OCI-LY7 (cell line): ENCODE data around the gene C2CD3. TPM values are rescaled to one million over a fixed set of nuclear protein-coding genes. Genes with fewer than 3 reads are reported as not detected.
"Not testable (repeated sequence)": the region's sequence is repeated elsewhere in the genome, so short reads cannot be mapped to it uniquely, and the experiment has no call there.

Experiments used
- BruUV-seq: library from RNA; stranded (reverse); fragments of 400-500 nt; replicated peaks from 2 replicates; lab custom pipeline; 2021; lab: Mats Ljungman, UMichigan
- CTCF ChIA-PET: fragments of 300-600 bp; sonication (Branson Sonifier 250); formaldehyde crosslinking; loops from one replicate; lab custom pipeline; 2022; ENCODE audit warnings: antibody characterized with exemption; ENCODE audit not compliant: unreplicated experiment; lab: Charles Lee
- POLR2A ChIA-PET: fragments of 300-600 bp; sonication (Branson Sonifier 250); formaldehyde crosslinking; loops from one replicate; lab custom pipeline; 2022; ENCODE audit warnings: antibody characterized with exemption; lab: Charles Lee
- DNase-seq: peaks from one replicate; pipeline ENCODE4 v3.0.0-alpha.2; 2015; ENCODE audit warnings: low spot score
- H2AFZ ChIP-seq: fragments of 200-600 bp; sonication (generic), shearing (Covaris generic); 2 replicates; pipeline ENCODE4 v1.6.1; 2014; ENCODE audit warnings: mild to moderate bottlenecking, antibody characterized with exemption, low read length, moderate library complexity
- H3K27ac ChIP-seq: fragments of 200-600 bp; sonication (generic); 2 replicates; pipeline ENCODE4 v1.5.1; 2014; ENCODE audit warnings: mixed run types, low read depth, mild to moderate bottlenecking, moderate library complexity, low read length, inconsistent platforms; ENCODE audit not compliant: poor library complexity, severe bottlenecking
- H3K36me3 ChIP-seq: fragments of 200-600 bp; sonication (generic); 2 replicates; pipeline ENCODE4 v1.6.1; 2014; ENCODE audit warnings: mild to moderate bottlenecking, antibody characterized with exemption, low read length, moderate library complexity, mixed read lengths; ENCODE audit not compliant: insufficient read depth
- H3K4me1 ChIP-seq: fragments of 200-600 bp; sonication (generic); 2 replicates; pipeline ENCODE4 v1.5.1; 2014; ENCODE audit warnings: mild to moderate bottlenecking, low read length; ENCODE audit not compliant: insufficient read depth, poor library complexity, severe bottlenecking
- H3K4me2 ChIP-seq: fragments of 200-600 bp; sonication (generic); 2 replicates; pipeline ENCODE4 v1.6.1; 2014; ENCODE audit warnings: mild to moderate bottlenecking, low read length
- H3K4me3 ChIP-seq: fragments of 200-600 bp; sonication (generic); 2 replicates; pipeline ENCODE4 v1.5.1; 2014; ENCODE audit warnings: mild to moderate bottlenecking, low read depth, low read length; ENCODE audit not compliant: poor library complexity, severe bottlenecking
- H3K79me2 ChIP-seq: fragments of 200-600 bp; sonication (generic); 2 replicates; pipeline ENCODE4 v1.6.1; 2016; ENCODE audit warnings: low read depth, mild to moderate bottlenecking, low read length, moderate library complexity, mixed read lengths; ENCODE audit not compliant: insufficient read depth
- H3K9me2 ChIP-seq: fragments of 200-600 bp; sonication (generic); 2 replicates; pipeline ENCODE4 v1.6.1; 2016; ENCODE audit warnings: mild to moderate bottlenecking, low read length, mixed read lengths; ENCODE audit not compliant: insufficient read depth
- H3K9me3 ChIP-seq: fragments of 200-600 bp; sonication (generic); 2 replicates; pipeline ENCODE4 v1.6.1; 2014; ENCODE audit warnings: mild to moderate bottlenecking, mixed run types, low read length, mixed read lengths
- H4K20me1 ChIP-seq: fragments of 200-600 bp; sonication (generic); 2 replicates; pipeline ENCODE4 v1.6.1; 2014; ENCODE audit warnings: mild to moderate bottlenecking, antibody characterized with exemption, low read length, moderate library complexity, mixed read lengths; ENCODE audit not compliant: insufficient read depth
- CTCF ChIP-seq: fragments of 200-600 bp; sonication (generic); conservative IDR thresholded peaks from 2 replicates; pipeline ENCODE4 v1.5.1; 2014; ENCODE audit warnings: mild to moderate bottlenecking, antibody characterized with exemption, low read length, moderate library complexity, mixed read lengths
- EZH2phosphoT487 ChIP-seq: fragments of 200-600 bp; sonication (generic); IDR thresholded peaks from 2 replicates; pipeline ENCODE4 v1.6.1; 2018; ENCODE audit warnings: low read depth, borderline replicate concordance, mild to moderate bottlenecking, mixed run types, antibody characterized with exemption, low read length, moderate library complexity, mixed read lengths
- intact Hi-C: fragments of 100-400 bp; cut with micrococcal nuclease; formaldehyde crosslinking; loops from one replicate; pipeline ENCODE4 v1.10.0; 2022; ENCODE audit not compliant: unreplicated experiment
- total RNA-seq, 2 experiments: library from RNA; depleted of rRNA in 1 of 2; stranded (reverse); fragments of >200 nt in 1 of 2; shearing (Covaris generic) in 1 of 2; gene quantifications; 2 replicates each; pipeline ENCODE4 v1.2.3, GENCODE V29; 2014 to 2022

The C2CD3 gene
- total RNA-seq, 2 experiments from 2014 or later, result 29.2 to 32.1 TPM

DNA sequence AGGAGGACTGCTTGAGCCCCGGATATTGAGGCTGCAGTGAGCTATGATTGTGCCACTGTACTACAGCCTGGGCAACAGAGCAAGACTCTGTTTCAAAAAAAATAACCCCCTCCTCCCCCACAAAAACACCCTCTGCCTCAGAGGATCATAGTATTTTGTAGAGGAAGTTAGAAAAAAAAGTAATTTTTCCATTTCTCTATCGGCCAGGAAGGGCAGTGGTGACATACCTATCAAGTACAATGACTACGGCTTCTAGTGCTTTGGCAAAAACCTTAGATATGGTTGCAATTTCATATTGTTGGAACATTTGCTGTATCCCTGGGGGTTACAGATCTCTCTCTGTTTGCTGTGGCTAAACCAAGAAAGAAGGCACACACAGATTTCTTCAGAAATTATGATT lies 28.9 kb downstream of the C2CD3 start:
- CTCF ChIA-PET, result no interaction called here
- Histone ChIP-seq H3K4me1 (no peaks in the 10 kb centered on the region), H2AFZ (no peak overlapping the region), H3K36me3 (peaks cover 33% of the 10 kb centered on the region), H3K9me3 (no peaks in the 10 kb centered on the region), H3K79me2 (no peaks in the 10 kb centered on the region), H3K4me2 (no peak overlapping the region), H3K27ac (no peak overlapping the region), H4K20me1 (no peaks in the 10 kb centered on the region), H3K9me2 (no peaks in the 10 kb centered on the region), H3K4me3 (no peak overlapping the region)
- intact Hi-C loops, result no loop called here
- BruUV-seq, result no TSS peak
- TF ChIP-seq CTCF (no peak), EZH2phosphoT487 (no peak)
- DNase-seq, result no peak
- POLR2A ChIA-PET, result no interaction called here

- BruUV-seq, result no TSS peak
- Histone ChIP-seq H3K9me2 (no peaks in the 10 kb centered on the region), H3K27ac (no peak overlapping the region), H2AFZ (no peak overlapping the region), H3K79me2 (no peaks in the 10 kb centered on the region), H3K36me3 (peaks cover 37% of the 10 kb centered on the region), H3K4me2 (no peak overlapping the region), H3K4me3 (no peak overlapping the region), H4K20me1 (no peaks in the 10 kb centered on the region), H3K4me1 (no peaks in the 10 kb centered on the region), H3K9me3 (no peaks in the 10 kb centered on the region)
- intact Hi-C loops, result no loop called here
- CTCF ChIA-PET, result no interaction called here
- no peak for DNase-seq
- no peak for TF ChIP-seq CTCF
- no peak for TF ChIP-seq EZH2phosphoT487
- POLR2A ChIA-PET, result interaction anchor here (0.5 kb wide), 1 partner anchor 35 kb away, joined by 4 read pairs; no protein-coding TSS in a partner anchor
Observed at GRCh38 chr11:74141241-74141695, 29.5 kb downstream of the C2CD3 start.

- H3K9me2 ChIP-seq, intact Hi-C loops, DNase-seq, H3K4me2 ChIP-seq, H3K4me1 ChIP-seq, H4K20me1 ChIP-seq, H2AFZ ChIP-seq, H3K4me3 ChIP-seq, POLR2A ChIA-PET, H3K9me3 ChIP-seq, BruUV-seq, H3K27ac ChIP-seq, H3K79me2 ChIP-seq, CTCF ChIA-PET: not testable (repeated sequence)
- H3K36me3 ChIP-seq, result peaks cover 45% of the 10 kb centered on the region
Observed at GRCh38 chr11:74139919-74140431, 30.8 kb downstream of the C2CD3 start.
